Stimulated activated CD8-positive, alpha-beta memory T cell treated with anti-CD3 and anti-CD28 coated beads, Interleukin-4, amount 100 ng/mL, for 48 hours (primary cell): ENCODE results near the gene UNC13A.
"Not testable (repeated sequence)": the region's sequence is repeated elsewhere in the genome, so short reads cannot be mapped to it uniquely, and the experiment has no call there.

ENCODE experiments used
- DNase-seq: peaks from one replicate; pipeline ENCODE4 v3.0.0-alpha.2; 2020

UNC13A gene

GRCh38 chr19:17601683-17602082 lies 86.5 kb downstream of the UNC13A start:
- no peak for DNase-seq

GRCh38 chr19:17599780-17600179 lies 88.4 kb downstream of the UNC13A start:
- DNase-seq, result no peak

- DNase-seq, result no peak
Observed at GRCh38 chr19:17598953-17599352, 89.2 kb downstream of the UNC13A start.

GRCh38 chr19:17598063-17598462 lies 90.1 kb downstream of the UNC13A start:
- not testable (repeated sequence) for DNase-seq

DNA sequence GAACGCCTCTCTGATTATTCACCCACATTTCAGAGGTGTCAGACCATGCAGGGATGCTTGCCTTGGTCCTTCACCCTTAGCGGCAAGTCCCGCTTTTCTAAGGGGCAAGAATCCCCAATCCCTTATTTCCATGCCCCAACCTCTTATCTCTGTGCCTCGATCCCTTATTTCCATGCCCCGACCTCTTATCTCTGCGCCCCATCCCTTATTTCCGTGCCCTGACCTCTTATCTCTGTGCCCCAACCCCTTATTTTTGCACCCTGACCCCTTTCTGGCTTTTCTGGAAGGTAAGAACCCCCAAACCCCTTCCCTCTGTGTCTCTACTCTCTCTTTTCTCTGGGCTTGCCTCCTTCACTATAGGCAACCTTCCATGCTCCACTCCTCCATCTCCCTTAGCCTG lies 93.9 kb downstream of the UNC13A start:
- not testable (repeated sequence) for DNase-seq

GRCh38 chr19:17590866-17591265 lies 97.3 kb downstream of the UNC13A start:
- no peak for DNase-seq

DNA sequence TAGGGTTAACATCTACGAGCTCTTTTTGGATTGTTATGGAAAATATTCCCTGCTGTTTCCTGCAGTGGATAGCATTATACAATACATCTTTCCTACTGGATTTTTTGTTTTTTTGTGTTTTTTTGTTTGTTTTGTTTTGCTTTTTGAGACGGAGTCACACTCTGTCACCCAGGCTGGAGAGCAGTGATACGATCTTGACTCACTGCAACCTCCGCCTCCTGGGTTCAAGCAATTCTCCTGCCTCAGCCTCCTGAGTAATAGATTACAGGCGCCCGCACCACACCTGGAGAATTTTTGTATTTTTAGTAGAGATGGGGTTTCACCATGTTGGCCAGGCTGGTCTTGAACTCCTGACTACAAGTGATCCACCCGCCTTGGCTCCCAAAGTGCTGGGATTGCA lies 102.8 kb downstream of the UNC13A start:
- not testable (repeated sequence) for DNase-seq

GRCh38 chr19:17584132-17584531 lies 104.0 kb downstream of the UNC13A start:
- no peak for DNase-seq

GRCh38 chr19:17582613-17583012 lies 105.5 kb downstream of the UNC13A start:
- DNase-seq, result no peak

- DNase-seq, result no peak
Observed at GRCh38 chr19:17581211-17581874, 106.8 kb downstream of the UNC13A start.

DNA sequence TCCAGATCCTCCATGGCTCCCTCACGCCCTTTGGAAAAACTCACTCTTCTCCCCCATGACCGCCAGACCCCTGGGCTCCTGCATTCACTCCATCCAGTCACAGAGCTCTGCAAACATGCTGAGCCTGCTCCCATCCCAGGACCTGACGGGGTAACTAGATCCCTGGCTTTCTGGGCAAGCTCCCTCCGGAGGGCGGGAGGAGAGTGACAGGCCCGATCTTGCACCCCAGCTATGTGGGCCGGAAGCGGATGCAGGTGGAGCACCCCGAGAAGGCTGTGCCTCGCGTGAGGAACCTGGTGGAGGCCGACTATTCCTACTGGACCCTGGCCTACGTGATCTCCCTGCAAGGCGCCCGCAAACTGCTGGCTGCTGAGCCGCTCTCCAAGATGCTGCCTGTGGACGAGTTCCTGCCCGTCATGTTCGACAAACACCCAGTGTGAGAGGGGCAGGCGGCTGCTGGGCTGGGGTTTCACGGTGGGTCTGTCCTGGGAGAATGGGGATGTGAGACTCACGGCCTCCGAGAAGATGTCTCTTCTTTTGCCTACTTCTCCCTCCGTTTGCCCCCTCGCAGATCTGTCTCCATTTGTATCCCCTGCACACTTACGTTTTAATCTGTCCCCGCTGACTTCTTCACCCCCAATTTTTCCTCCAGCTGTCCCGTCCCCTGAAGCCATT lies 107.5 kb downstream of the UNC13A start:
- DNase-seq, result no peak

- DNase-seq, result peak; percentile 69
Observed at GRCh38 chr19:17579661-17580244, 108.4 kb downstream of the UNC13A start.

- no peak for DNase-seq
Observed at GRCh38 chr19:17577457-17578097, 110.6 kb downstream of the UNC13A start.

DNA sequence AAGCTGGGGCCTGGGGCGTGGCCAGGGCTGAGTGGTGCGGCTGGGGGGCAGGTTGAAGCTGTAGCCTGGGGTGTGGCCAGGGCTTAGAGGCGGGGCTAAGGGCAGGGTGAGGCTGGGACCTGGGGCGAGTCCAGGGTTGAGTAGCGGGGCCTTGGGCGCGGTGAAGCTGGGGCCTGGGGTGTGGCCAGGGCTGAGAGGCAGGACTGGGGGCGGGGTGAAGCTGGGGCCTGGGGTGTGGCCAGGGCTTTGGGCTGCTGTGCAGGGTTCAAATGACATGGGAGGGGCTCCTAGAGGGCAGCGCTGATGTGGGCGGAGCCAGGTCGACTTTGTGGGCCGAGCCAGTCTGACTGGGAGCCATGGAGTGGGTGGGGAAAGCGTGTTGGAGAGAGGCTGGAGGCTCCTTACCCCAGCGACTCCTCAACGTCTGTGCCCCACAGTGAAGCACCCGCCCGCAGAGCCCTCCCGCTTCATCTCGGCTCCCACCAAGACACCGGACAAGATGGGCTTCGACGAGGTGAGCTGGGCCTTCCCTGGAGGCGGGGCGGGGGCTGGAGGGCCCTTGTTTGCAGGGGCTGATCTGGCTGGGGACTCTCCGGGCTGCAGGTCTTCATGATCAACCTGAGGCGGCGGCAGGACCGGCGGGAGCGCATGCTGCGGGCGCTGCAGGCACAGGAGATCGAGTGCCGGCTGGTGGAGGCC lies 111.2 kb downstream of the UNC13A start:
- DNase-seq, result peak; percentile 74

GRCh38 chr19:17575871-17576757 lies 112.0 kb downstream of the UNC13A start:
- DNase-seq, result peak; percentile 47

- DNase-seq, result no peak
Observed at GRCh38 chr19:17572638-17573037, 115.5 kb downstream of the UNC13A start.

GRCh38 chr19:17570791-17571190 lies 117.4 kb downstream of the UNC13A start:
- DNase-seq, result no peak

GRCh38 chr19:17570291-17570690 lies 117.9 kb downstream of the UNC13A start:
- DNase-seq, result not testable (repeated sequence)

DNA sequence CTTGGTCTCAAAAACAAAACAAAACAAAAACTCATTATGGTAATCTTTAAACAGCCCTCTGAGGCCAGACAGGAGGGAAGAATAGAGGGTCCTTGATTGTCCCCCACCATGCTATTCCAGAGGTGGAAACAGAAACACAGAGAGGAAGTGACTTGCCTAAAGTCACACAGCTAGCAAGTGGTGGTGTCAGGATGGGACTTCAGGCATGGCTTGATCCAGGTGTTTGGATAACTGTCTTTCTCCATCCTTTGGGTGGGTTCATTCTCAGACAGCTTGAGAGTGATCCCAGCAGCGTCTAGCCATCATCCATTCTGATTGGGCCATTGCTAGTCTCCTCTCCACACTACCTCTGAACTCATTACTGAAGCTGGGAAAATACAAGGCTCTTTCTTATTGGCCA lies 120.2 kb downstream of the UNC13A start:
- no peak for DNase-seq

- no peak for DNase-seq
Observed at GRCh38 chr19:17565611-17566010, 122.5 kb downstream of the UNC13A start.

DNA sequence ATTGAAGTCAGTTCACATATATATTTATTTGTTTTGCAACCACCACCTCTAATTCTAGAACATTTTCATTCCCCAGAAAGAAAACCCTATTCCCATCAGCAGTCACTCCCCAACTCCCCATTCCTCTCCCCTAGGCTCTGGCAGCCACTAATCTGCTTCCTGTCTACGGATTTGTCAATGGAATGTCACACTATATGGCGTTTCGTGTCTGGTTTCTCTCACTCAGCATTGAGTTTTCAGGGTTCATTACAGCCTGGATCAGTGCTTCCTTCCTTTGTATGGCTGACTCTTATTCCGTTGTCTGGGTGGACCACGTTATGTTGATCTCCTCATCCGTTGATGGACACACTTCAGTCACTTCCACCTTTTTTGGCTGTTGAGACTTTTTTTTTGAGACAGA lies 123.4 kb downstream of the UNC13A start:
- DNase-seq, result no peak

- DNase-seq, result no peak
Observed at GRCh38 chr19:17562561-17562960, 125.6 kb downstream of the UNC13A start.
